DOHH2 (cell line): ENCODE results near the gene DEAF1.

Experiments
- H3F3A ChIP-seq: fragments of 200-600 bp; sonication (generic), shearing (Covaris generic); 2 replicates; pipeline ENCODE4 v1.6.0; 2016; ENCODE audit warnings: antibody characterized with exemption, mild to moderate bottlenecking; ENCODE audit not compliant: control insufficient read depth, insufficient read depth
- H3K27ac ChIP-seq: fragments of 200-600 bp; sonication (generic); 2 replicates; pipeline ENCODE4 v1.5.1; 2014; ENCODE audit warnings: low read depth, mild to moderate bottlenecking, low read length, moderate library complexity
- H3K27me3 ChIP-seq: fragments of 200-600 bp; sonication (generic); 2 replicates; pipeline ENCODE4 v1.6.1; 2014; ENCODE audit warnings: mild to moderate bottlenecking, low read length, mixed read lengths; ENCODE audit not compliant: control insufficient read depth
- H3K36me3 ChIP-seq: fragments of 200-600 bp; sonication (generic); 2 replicates; pipeline ENCODE4 v1.6.1; 2014; ENCODE audit warnings: mild to moderate bottlenecking, low read length, moderate library complexity, mixed read lengths; ENCODE audit not compliant: control insufficient read depth
- H3K4me1 ChIP-seq: fragments of 200-600 bp; sonication (generic); 2 replicates; pipeline ENCODE4 v1.6.1; 2014; ENCODE audit warnings: mild to moderate bottlenecking, low read length, mixed read lengths; ENCODE audit not compliant: control insufficient read depth
- H3K4me2 ChIP-seq: fragments of 200-600 bp; sonication (generic); 2 replicates; pipeline ENCODE4 v1.6.0; 2014; ENCODE audit warnings: mild to moderate bottlenecking, low read length, moderate library complexity
- H3K4me3 ChIP-seq: fragments of 200-600 bp; sonication (generic); 2 replicates; pipeline ENCODE4 v1.5.1; 2014; ENCODE audit warnings: mild to moderate bottlenecking, low read length, mixed read lengths
- H3K79me2 ChIP-seq: fragments of 200-600 bp; sonication (generic); 2 replicates; pipeline ENCODE4 v1.6.1; 2014; ENCODE audit warnings: mild to moderate bottlenecking, low read length, mixed read lengths; ENCODE audit not compliant: control insufficient read depth
- H3K9me2 ChIP-seq: fragments of 200-600 bp; sonication (generic); replicated peaks from 2 replicates; pipeline ENCODE4 v1.6.1; 2014; ENCODE audit warnings: mild to moderate bottlenecking, low read length, mixed read lengths; ENCODE audit not compliant: control insufficient read depth
- H3K9me3 ChIP-seq: fragments of 200-600 bp; sonication (generic); 2 replicates; pipeline ENCODE4 v1.6.1; 2014; ENCODE audit warnings: antibody characterized with exemption, low read length, mixed read lengths; ENCODE audit not compliant: control insufficient read depth, insufficient read depth
- H4K20me1 ChIP-seq: fragments of 200-600 bp; sonication (generic); 2 replicates; pipeline ENCODE4 v1.6.0; 2014; ENCODE audit warnings: low read depth, mild to moderate bottlenecking, antibody characterized with exemption, low read length, moderate library complexity; ENCODE audit not compliant: control insufficient read depth, insufficient read depth
- CTCF ChIP-seq: fragments of 200-600 bp; sonication (generic); IDR thresholded peaks from one replicate; pipeline ENCODE4 v1.5.1; 2014; ENCODE audit warnings: antibody characterized with exemption, mild to moderate bottlenecking, low read depth, low read length; ENCODE audit not compliant: poor library complexity, severe bottlenecking
- EZH2phosphoT487 ChIP-seq: fragments of 200-600 bp; sonication (generic); IDR thresholded peaks from 2 replicates; pipeline ENCODE4 v1.6.1; 2017; ENCODE audit warnings: borderline replicate concordance, mild to moderate bottlenecking, antibody characterized with exemption, low read length, moderate library complexity, mixed read lengths

The DEAF1 gene

GRCh38 chr11:720017-720641 is 25.1 kb upstream of the DEAF1 start:
- H4K20me1 ChIP-seq = peaks cover 7% of the 10 kb centered on the region; the same call in 1 of the 2 replicates
- peaks cover 26% of the 10 kb centered on the region for H3K4me1 ChIP-seq
- peak overlapping the region; percentile 59; the same call in 1 of the 2 replicates for H3K4me2 ChIP-seq
- no peaks in the 10 kb centered on the region for H3K36me3 ChIP-seq
- peaks cover 4% of the 10 kb centered on the region; the same call in 1 of the 2 replicates for H3F3A ChIP-seq
- H3K9me3 ChIP-seq = no peaks in the 10 kb centered on the region
- no peak for TF ChIP-seq CTCF
- peak overlapping the region; percentile 19; the same call in 1 of the 2 replicates for H3K4me3 ChIP-seq
- no peaks in the 10 kb centered on the region for H3K79me2 ChIP-seq
- no peaks in the 10 kb centered on the region for H3K9me2 ChIP-seq
- no peak overlapping the region for H3K27ac ChIP-seq
- peaks cover 28% of the 10 kb centered on the region for H3K27me3 ChIP-seq

GRCh38 chr11:719214-720016 is 24.4 kb upstream of the DEAF1 start:
- Histone ChIP-seq H3K27ac (no peak overlapping the region), H3K4me3 (no peak overlapping the region), H4K20me1 (peaks cover 7% of the 10 kb centered on the region; the same call in 1 of the 2 replicates), H3K27me3 (peaks cover 22% of the 10 kb centered on the region), H3K4me1 (peaks cover 26% of the 10 kb centered on the region), H3F3A (peaks cover 4% of the 10 kb centered on the region; the same call in 1 of the 2 replicates), H3K4me2 (no peak overlapping the region), H3K9me2 (no peaks in the 10 kb centered on the region), H3K36me3 (no peaks in the 10 kb centered on the region), H3K79me2 (no peaks in the 10 kb centered on the region), H3K9me3 (no peaks in the 10 kb centered on the region)
- TF ChIP-seq CTCF = no peak
- no peak for TF ChIP-seq EZH2phosphoT487

GRCh38 chr11:714436-714835 is 19.4 kb upstream of the DEAF1 start:
- peaks cover 22% of the 10 kb centered on the region for H3K27me3 ChIP-seq
- H3F3A ChIP-seq = no peaks in the 10 kb centered on the region
- H3K4me3 ChIP-seq = no peak overlapping the region
- no peaks in the 10 kb centered on the region for H3K36me3 ChIP-seq
- H3K27ac ChIP-seq = no peak overlapping the region
- no peaks in the 10 kb centered on the region for H3K79me2 ChIP-seq
- H4K20me1 ChIP-seq = no peaks in the 10 kb centered on the region
- TF ChIP-seq CTCF (no peak), EZH2phosphoT487 (no peak)
- no peak overlapping the region for H3K4me2 ChIP-seq
- H3K9me3 ChIP-seq = no peaks in the 10 kb centered on the region
- no peaks in the 10 kb centered on the region for H3K9me2 ChIP-seq
- H3K4me1 ChIP-seq = 0 out of 2 replicates have a peak, but pooled peaks cover 4% of the 10 kb centered on the region
